Esophagus muscularis mucosa (tissue), 4 donors: ENCODE results near the gene CCDC9B.

Experiments used
- CTCF ChIP-seq, 3 experiments: fragments of 200-600 bp in 2 of 3; fragments of 450-650 bp in 1 of 3; sonication (generic) in 2 of 3; IDR thresholded peaks; one replicate each; pipeline ENCODE4 v1.5.1; 2017 to 2019; ENCODE audit warnings: antibody characterized with exemption in 3 of 3, mild to moderate bottlenecking in 2 of 3, moderate library complexity in 1 of 3
- EP300 ChIP-seq: sonication (generic); formaldehyde crosslinking; IDR thresholded peaks from one replicate; pipeline ENCODE4 v1.6.1; 2017; ENCODE audit warnings: antibody characterized with exemption
- POLR2A ChIP-seq: fragments of 450-650 bp; IDR thresholded peaks from one replicate; pipeline ENCODE4 v1.6.1; 2017; ENCODE audit warnings: antibody characterized with exemption, moderate library complexity, mild to moderate bottlenecking, low read depth

- peak; percentile 60 to 77 (median 72) for TF ChIP-seq CTCF (IDR thresholded peaks at IDR 0.05)
- TF ChIP-seq POLR2A, result no peak
- no peak for TF ChIP-seq EP300
These were observed 17.3 kb downstream of the CCDC9B start, which contains the start of gene INAFM2 for GRCh38 chr15:40323239-40323952.
